Activated CD8-positive, alpha-beta T cell treated with anti-CD3 and anti-CD28 coated beads for 36 hours (primary cell): ENCODE results near the gene DROSHA. TPM values are rescaled to one million over a fixed set of nuclear protein-coding genes. Genes with fewer than 3 reads are reported as not detected.

Source experiments
- ATAC-seq: fragments of 200-7000 bp; cut with Tn5 transposase; one replicate; pipeline ENCODE4 v1.10.0; 2021; ENCODE audit warnings: mild to moderate bottlenecking, moderate library complexity
- CTCF ChIA-PET: fragments of 350-600 bp; sonication (Branson Sonifier 250); formaldehyde crosslinking; loops from one replicate; lab custom pipeline; 2021; ENCODE audit warnings: antibody characterized with exemption; lab: Charles Lee
- POLR2A ChIA-PET: fragments of 350-600 bp; sonication (Branson Sonifier 250); formaldehyde crosslinking; loops from one replicate; lab custom pipeline; 2021; ENCODE audit warnings: antibody characterized with exemption; lab: Charles Lee
- DNase-seq: peaks from one replicate; pipeline ENCODE4 v3.0.0-alpha.2; 2020
- H3K27ac Mint-ChIP-seq: one replicate; pipeline ENCODE4 v1.8.0; 2021; ENCODE audit warnings: mild to moderate bottlenecking, mixed read lengths
- H3K27me3 Mint-ChIP-seq: one replicate; pipeline ENCODE4 v1.8.0; 2021; ENCODE audit warnings: mixed read lengths
- H3K36me3 Mint-ChIP-seq: one replicate; pipeline ENCODE4 v1.8.0; 2021; ENCODE audit warnings: low read depth, mixed read lengths
- H3K4me1 Mint-ChIP-seq: one replicate; pipeline ENCODE4 v1.8.0; 2021; ENCODE audit warnings: low read depth, mixed read lengths
- H3K4me3 Mint-ChIP-seq: one replicate; pipeline ENCODE4 v1.8.0; 2021; ENCODE audit warnings: mild to moderate bottlenecking, moderate library complexity, mixed read lengths
- H3K9me3 Mint-ChIP-seq: one replicate; pipeline ENCODE4 v1.8.0; 2021; ENCODE audit warnings: mixed read lengths
- CTCF ChIP-seq: fragments of 200-600 bp; IDR thresholded peaks from one replicate; pipeline ENCODE4 v1.8.0; 2022; ENCODE audit warnings: antibody characterized with exemption, mild to moderate bottlenecking
- intact Hi-C: fragments of 100-400 bp; cut with micrococcal nuclease; formaldehyde crosslinking; loops from one replicate; pipeline ENCODE4 v1.10.0; 2022
- total RNA-seq, 2 experiments: library from RNA; stranded (reverse); gene quantifications; one replicate each; pipeline ENCODE4 v1.2.3, GENCODE V29; 2021

Gene DROSHA
- total RNA-seq, 2 experiments from 2014 or later, result 57.8 to 61.0 TPM

GRCh38 chr5:31485376-31486207, 46.3 kb downstream of the DROSHA start:
- Mint-ChIP-seq H3K4me3 (no peak overlapping the region), H3K4me1 (no peaks in the 10 kb centered on the region), H3K36me3 (peaks cover 48% of the 10 kb centered on the region), H3K9me3 (no peaks in the 10 kb centered on the region), H3K27ac (no peak overlapping the region), H3K27me3 (no peaks in the 10 kb centered on the region)
- TF ChIP-seq CTCF, result no peak
- ChIA-PET CTCF (no interaction called here), POLR2A (interaction anchor here (0.7 kb wide), 1 partner anchor 46 kb away, joined by 3 read pairs; no protein-coding TSS in a partner anchor)
- intact Hi-C loops, result no loop called here
- no peak for ATAC-seq
- no peak for DNase-seq

- no peak for ATAC-seq
- intact Hi-C loops, result no loop called here
- POLR2A ChIA-PET, result no interaction called here
- Mint-ChIP-seq H3K4me1 (no peaks in the 10 kb centered on the region), H3K27ac (no peak overlapping the region), H3K27me3 (no peaks in the 10 kb centered on the region), H3K36me3 (peaks cover 46% of the 10 kb centered on the region), H3K4me3 (no peak overlapping the region), H3K9me3 (no peaks in the 10 kb centered on the region)
- CTCF ChIA-PET, result no interaction called here
- no peak for DNase-seq
- no peak for TF ChIP-seq CTCF
Measured at GRCh38 chr5:31481531-31482165, 50.2 kb downstream of the DROSHA start.

- ChIA-PET POLR2A (no interaction called here), CTCF (no interaction called here)
- Mint-ChIP-seq H3K4me1 (no peaks in the 10 kb centered on the region), H3K4me3 (no peak overlapping the region), H3K27ac (no peak overlapping the region), H3K36me3 (peaks cover 42% of the 10 kb centered on the region), H3K9me3 (no peaks in the 10 kb centered on the region), H3K27me3 (no peaks in the 10 kb centered on the region)
- ATAC-seq (no peak), DNase-seq (no peak)
- intact Hi-C loops, result no loop called here
- no peak for TF ChIP-seq CTCF
Measured at GRCh38 chr5:31479706-31480105, 52.2 kb downstream of the DROSHA start.

GRCh38 chr5:31478901-31479300, 53.0 kb downstream of the DROSHA start:
- TF ChIP-seq CTCF, result no peak
- no peak for ATAC-seq
- intact Hi-C loops, result no loop called here

GRCh38 chr5:31477971-31478370, 53.9 kb downstream of the DROSHA start:
- Mint-ChIP-seq H3K4me3 (no peak overlapping the region), H3K27ac (no peak overlapping the region), H3K9me3 (no peaks in the 10 kb centered on the region), H3K27me3 (no peaks in the 10 kb centered on the region), H3K36me3 (peaks cover 40% of the 10 kb centered on the region), H3K4me1 (no peaks in the 10 kb centered on the region)
- ATAC-seq (no peak), DNase-seq (no peak)
- no peak for TF ChIP-seq CTCF
- ChIA-PET POLR2A (no interaction called here), CTCF (no interaction called here)
- intact Hi-C loops, result no loop called here

More at GRCh38 chr5:31478901-31479300, 53.0 kb downstream of the DROSHA start:
- POLR2A ChIA-PET, result no interaction called here
- no peak overlapping the region for H3K4me3 Mint-ChIP-seq
- H3K36me3 Mint-ChIP-seq, result peaks cover 39% of the 10 kb centered on the region
- no peaks in the 10 kb centered on the region for H3K27me3 Mint-ChIP-seq
- no peaks in the 10 kb centered on the region for H3K9me3 Mint-ChIP-seq
- no peaks in the 10 kb centered on the region for H3K4me1 Mint-ChIP-seq
- H3K27ac Mint-ChIP-seq, result no peak overlapping the region
- CTCF ChIA-PET, result no interaction called here
- DNase-seq, result no peak
